ENCODE data around the gene NRDC. TPM values are rescaled to one million over a fixed set of nuclear protein-coding genes. Genes with fewer than 3 reads are reported as not detected.

The NRDC gene
- total and polyA plus RNA-seq, 2 of the 8 experiments (the other 6 are each of a cell fraction or from before 2014, with no cell fraction given): 70.2 to 182 TPM

- FAIRE-seq: no peak
- ChIA-PET POLR2A (ENCODE audit: partially characterized antibody) (interaction anchor here (0.6 kb wide), 1 partner anchor 140 kb away, joined by 3 read pairs; no protein-coding TSS in a partner anchor), CTCF (ENCODE audit: partially characterized antibody) (interaction anchor here (1.5 kb wide), 1 partner anchor 11 kb away, joined by 3 read pairs; no protein-coding TSS in a partner anchor)
These were observed 120.2 kb downstream of the NRDC start for GRCh38 chr1:51758310-51758709.

More at GRCh38 chr1:51758310-51758709, 120.2 kb downstream of the NRDC start:
- Histone ChIP-seq H3K9ac (replicated peaks in 1 of 4; ENCODE audit: extremely low read depth in 1 of 4, low read depth in 3 of 4, low read length in 3 of 4) (no peak overlapping the region), H3K4ac (replicated peaks; ENCODE audit: insufficient read length, low read depth, low read length) (no peak overlapping the region), H4K91ac (replicated peaks; ENCODE audit: insufficient read length, low read length) (no peak overlapping the region), H2BK120ac (replicated peaks; ENCODE audit: low read depth, low read length) (no peak overlapping the region), H3K79me2 (ENCODE audit: control insufficient read depth in 1 of 2, insufficient read depth in 2 of 2, low read length in 2 of 2) (no peaks in the 10 kb centered on the region), H3K4me1 (replicated peaks in 1 of 4; ENCODE audit: control insufficient read depth in 3 of 4, insufficient read depth in 4 of 4, low read length in 3 of 4) (no peaks in the 10 kb centered on the region), H4K20me1 (replicated peaks in 1 of 2; ENCODE audit: control insufficient read depth in 1 of 2, insufficient read depth in 2 of 2, low read length in 2 of 2) (no peaks in the 10 kb centered on the region), H3K14ac (ENCODE audit: insufficient read length) (no peak overlapping the region), H2AFZ (ENCODE audit: low read length) (no peak overlapping the region), H3K4me3 (ENCODE audit: extremely low read depth in 1 of 4, insufficient read depth in 2 of 4, low read depth in 3 of 4, low read length in 4 of 4) (no peak overlapping the region), H2AK5ac (ENCODE audit: low read depth, low read length) (no peak overlapping the region), H3K23me2 (ENCODE audit: low read depth, low read length) (no peaks in the 10 kb centered on the region), H4K5ac (ENCODE audit: insufficient read length, low read depth, low read length) (no peak overlapping the region), H2BK12ac (ENCODE audit: low read depth, low read length) (no peak overlapping the region), H2BK15ac (ENCODE audit: low read length) (no peak overlapping the region), H2BK20ac (ENCODE audit: low read length) (no peak overlapping the region), H3K9me3 (ENCODE audit: insufficient read depth in 2 of 2, low read depth in 1 of 2, low read length in 1 of 2) (no peaks in the 10 kb centered on the region), H3K79me1 (ENCODE audit: low read depth, low read length) (no peaks in the 10 kb centered on the region), H3K23ac (ENCODE audit: insufficient read length) (no peak overlapping the region), H3K27me3 (replicated peaks in 1 of 4; ENCODE audit: control insufficient read depth in 3 of 4, extremely low read depth in 1 of 4, insufficient read depth in 3 of 4, low read length in 3 of 4) (no peaks in the 10 kb centered on the region), H3K4me2 (ENCODE audit: insufficient read depth in 1 of 2, low read depth in 2 of 2, low read length in 2 of 2) (no peak overlapping the region), H2BK5ac (ENCODE audit: low read depth, low read length) (no peak overlapping the region), H3K27ac (ENCODE audit: low read depth, low read length) (no peak overlapping the region), H3K36me3 (ENCODE audit: control insufficient read depth in 2 of 4, insufficient read depth in 4 of 4, low read length in 3 of 4) (peaks cover 0 to 19% (median under 1%) of the 10 kb centered on the region in 4 experiments; a peak in 4 of 8 replicates), H4K8ac (ENCODE audit: extremely low read depth, insufficient read depth, low read length) (no peak overlapping the region), H3K18ac (ENCODE audit: extremely low read depth, low read length) (no peak overlapping the region), H3K56ac (replicated peaks; ENCODE audit: insufficient read length, low read depth, low read length) (no peak overlapping the region)
- TF ChIP-seq SIN3A (conservative IDR thresholded peaks at IDR 0.05 in 1 of 2, IDR thresholded peaks at IDR 0.05 in 1 of 2; ENCODE audit: low read depth in 1 of 2, low read length in 2 of 2): no peak
- TF ChIP-seq POU5F1 (IDR thresholded peaks at IDR 0.05; ENCODE audit: low read depth, low read length): no peak
- TF ChIP-seq TAF7 (optimal IDR thresholded peaks at IDR 0.05; ENCODE audit: borderline replicate concordance, low read depth, low read length): no peak
- no peak for TF ChIP-seq EGR1 (IDR thresholded peaks at IDR 0.05; ENCODE audit: borderline replicate concordance, low read depth, low read length)
- no peak for TF ChIP-seq PHF8 (conservative IDR thresholded peaks at IDR 0.05; ENCODE audit: low read depth, low read length)
- TF ChIP-seq SIX5 (IDR thresholded peaks at IDR 0.05; ENCODE audit: low read depth, low read length): no peak
- no peak for TF ChIP-seq MAX (IDR thresholded peaks at IDR 0.05)
- WGBS, 2 experiments (ENCODE audit: extremely low coverage in 1 of 2, insufficient coverage in 1 of 2, insufficient read length in 1 of 2, insufficient replicate concordance in 2 of 2, low coverage in 1 of 2, low lambda C conversion rate in 2 of 2, missing lambda C conversion rate in 1 of 2): 86% methylated on average over 4 of the region's 4 CpGs; no CpG with 5 or more reads in 1 of the 2 experiments
- DNase-seq (ENCODE audit: low read depth in 1 of 2, low spot score in 2 of 2): no peak

Data from H1 (cell line).